Activated T-cell treated with anti-CD3 and anti-CD28 coated beads, Interleukin-2, amount 50 U/mL, for 48 hours (primary cell): ENCODE data around the gene IL6ST.
"Not testable (repeated sequence)": the region's sequence is repeated elsewhere in the genome, so short reads cannot be mapped to it uniquely, and the experiment has no call there.

Experiments
- DNase-seq, 2 experiments: peaks; one replicate each; pipeline ENCODE4 v3.0.0-alpha.2; 2020

Gene IL6ST

GRCh38 chr5:55994495-55994997 is at the start of gene IL6ST:
TSS of gene IL6ST (minus strand) at chr5:55994963. CDS start at chr5:55976278, 18,685 bp downstream.
- no peak for DNase-seq

- DNase-seq, result no peak
Measured at GRCh38 chr5:56039985-56040384, 45.2 kb upstream of the IL6ST start.

GRCh38 chr5:56038206-56038605 is 43.4 kb upstream of the IL6ST start:
- DNase-seq, result not testable (repeated sequence)

GRCh38 chr5:56037531-56038010 is 42.8 kb upstream of the IL6ST start:
- no peak for DNase-seq

- not testable (repeated sequence) for DNase-seq
Measured at GRCh38 chr5:56035394-56035793, 40.6 kb upstream of the IL6ST start.

- not testable (repeated sequence) for DNase-seq
Measured at GRCh38 chr5:56029871-56030630, 35.3 kb upstream of the IL6ST start.

- no peak for DNase-seq
Measured at GRCh38 chr5:56029457-56029856, 34.7 kb upstream of the IL6ST start.

- no peak for DNase-seq
Measured at GRCh38 chr5:56028708-56029107, 33.9 kb upstream of the IL6ST start.

- DNase-seq, result no peak
Measured at GRCh38 chr5:56026863-56027300, 32.1 kb upstream of the IL6ST start.

- no peak for DNase-seq
Measured at GRCh38 chr5:56025151-56025885, 30.6 kb upstream of the IL6ST start.

GRCh38 chr5:56024810-56025150 is 30.0 kb upstream of the IL6ST start:
- no peak for DNase-seq

- no peak for DNase-seq
Measured at GRCh38 chr5:56023296-56023695, 28.5 kb upstream of the IL6ST start.

- no peak for DNase-seq
Measured at GRCh38 chr5:56019306-56020272, 24.8 kb upstream of the IL6ST start.

GRCh38 chr5:56018832-56019231 is 24.1 kb upstream of the IL6ST start:
- DNase-seq, result no peak

GRCh38 chr5:56014701-56015100 is 19.9 kb upstream of the IL6ST start:
- not testable (repeated sequence) for DNase-seq

GRCh38 chr5:56013939-56014338 is 19.2 kb upstream of the IL6ST start:
- not testable (repeated sequence) for DNase-seq

GRCh38 chr5:56012281-56012963 is 17.7 kb upstream of the IL6ST start:
- DNase-seq, result peak; percentile 36 to 52

- DNase-seq, result peak in 1 of 2 experiments; percentile 44
Measured at GRCh38 chr5:56011835-56012234, 17.1 kb upstream of the IL6ST start.

- DNase-seq, result no peak
Measured at GRCh38 chr5:56010431-56010830, 15.7 kb upstream of the IL6ST start.

GRCh38 chr5:56006600-56006999 is 11.8 kb upstream of the IL6ST start:
- DNase-seq, result no peak

GRCh38 chr5:56006094-56006493 is 11.3 kb upstream of the IL6ST start:
- no peak for DNase-seq

- no peak for DNase-seq
Measured at GRCh38 chr5:56004874-56005273, 10.1 kb upstream of the IL6ST start.
